Bone marrow (tissue), 2 donors: ENCODE data around the gene KCNJ4.
"Not testable (repeated sequence)": the region's sequence is repeated elsewhere in the genome, so short reads cannot be mapped to it uniquely, and the experiment has no call there.

ENCODE experiments used
- DNase-seq, 2 donors: peaks; one replicate each; lab custom pipeline; 2025; lab: John Stamatoyannopoulos, UW

Gene KCNJ4

DNA sequence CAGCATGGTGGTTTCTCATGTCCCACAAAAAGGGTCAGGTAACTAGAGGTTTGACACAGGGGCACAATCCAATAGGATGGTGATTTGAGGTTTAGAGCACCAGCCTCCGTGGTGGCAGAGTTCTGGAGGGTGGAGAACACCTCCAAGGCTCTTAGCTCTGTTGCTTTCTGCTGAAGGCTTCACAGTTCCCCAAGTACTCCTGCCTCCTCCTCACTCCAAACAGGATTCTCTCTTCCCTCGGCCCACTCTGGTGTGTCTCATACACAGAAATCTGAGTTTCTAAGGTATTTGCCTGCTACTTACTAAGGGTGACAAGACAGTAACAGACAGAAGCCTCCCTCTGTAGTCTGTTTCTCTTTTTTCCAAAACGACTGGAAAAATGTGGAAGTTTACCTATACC, 73.6 kb downstream of the KCNJ4 start:
- DNase-seq, result not testable (repeated sequence)
